ENCODE measurements around the gene C1GALT1C1L.

GRCh38 chr2:43634604-43635306 is 41.5 kb downstream of the C1GALT1C1L start:
- TF ChIP-seq POLR2A (IDR thresholded peaks at IDR 0.05; ENCODE audit: low read length) (no peak), GATA1 (IDR thresholded peaks at IDR 0.05; ENCODE audit: low read depth, low read length) (no peak)

All from erythroblast (primary cell).